A549 (cell line): ENCODE measurements around the gene RRAS2.

Experiments
- BHLHE40 ChIP-seq: IDR thresholded peaks from 2 replicates; pipeline ENCODE4 v1.6.1; 2012; ENCODE audit warnings: low read depth, low read length, inconsistent platforms
- CBX8 ChIP-seq: fragments of 200-600 bp; sonication (generic); IDR thresholded peaks from 2 replicates; pipeline ENCODE4 v1.6.1; 2016
- CHD2 ChIP-seq: fragments of 150-350 bp; IDR thresholded peaks from 2 replicates; pipeline ENCODE4 v1.6.1; 2014; ENCODE audit warnings: low read length; ENCODE audit not compliant: partially characterized antibody
- CHD4 ChIP-seq: fragments of 200-600 bp; sonication (generic); IDR thresholded peaks from 2 replicates; pipeline ENCODE4 v1.6.1; 2016; ENCODE audit warnings: antibody characterized with exemption, mild to moderate bottlenecking, borderline replicate concordance
- CTCF ChIP-seq: fragments of >200 bp; sonication (Bioruptor Twin); formaldehyde crosslinking; IDR thresholded peaks from 3 replicates; pipeline ENCODE4 v1.5.1; 2016
- EP300 ChIP-seq, 2 experiments: fragments of >200 bp; sonication (Bioruptor Twin); formaldehyde crosslinking; IDR thresholded peaks; 2 replicates in 1 of 2; 3 replicates in 1 of 2; pipeline ENCODE4 v1.6.1; 2016 to 2017
- HDAC2 ChIP-seq: fragments of 200-600 bp; sonication (generic); IDR thresholded peaks from 2 replicates; pipeline ENCODE4 v1.6.1; 2016
- MYC ChIP-seq: IDR thresholded peaks from 2 replicates; pipeline ENCODE4 v1.6.1; 2012; ENCODE audit warnings: mild to moderate bottlenecking, inconsistent platforms, low read length, improper control_type of control experiment, borderline replicate concordance
- POLR2A ChIP-seq: IDR thresholded peaks from 2 replicates; pipeline ENCODE4 v1.6.1; 2012; ENCODE audit warnings: mild to moderate bottlenecking, low read length
- SMC3 ChIP-seq: fragments of >200 bp; sonication (Bioruptor Twin); formaldehyde crosslinking; IDR thresholded peaks from 3 replicates; pipeline ENCODE4 v1.6.1; 2018; ENCODE audit warnings: inconsistent platforms
- TF ChIP-seq, protein P1 (sequence below): IDR thresholded peaks from 2 replicates; pipeline ENCODE4 v1.6.1; 2012

DNA sequence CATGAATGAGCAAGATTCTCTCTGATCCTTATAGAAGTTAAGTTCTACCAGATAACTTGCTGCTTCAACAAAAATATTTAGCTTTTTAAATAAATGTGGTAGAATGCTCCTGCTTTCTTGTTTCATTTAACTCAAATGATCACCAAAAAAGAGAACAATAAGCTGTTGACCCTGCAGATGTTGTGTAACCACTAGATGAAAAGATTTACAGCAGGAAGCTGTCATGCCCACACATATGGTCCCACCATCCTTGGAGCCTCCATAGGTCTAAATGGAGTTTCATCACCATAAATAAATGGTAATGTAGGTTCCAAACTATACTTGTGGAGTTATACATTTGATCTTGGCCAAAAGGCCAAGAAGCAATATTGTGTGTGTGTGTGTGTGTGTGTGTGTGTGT is 118.8 kb downstream of the RRAS2 start:
- TF ChIP-seq HDAC2 (no peak), BHLHE40 (no peak), SMC3 (no peak), EP300 (IDR thresholded peaks at IDR 0.05) (no peak), CTCF (no peak), CBX8 (no peak), CHD2 (no peak), POLR2A (no peak), CHD4 (no peak), MYC (no peak)
- TF ChIP-seq, protein P1, sequence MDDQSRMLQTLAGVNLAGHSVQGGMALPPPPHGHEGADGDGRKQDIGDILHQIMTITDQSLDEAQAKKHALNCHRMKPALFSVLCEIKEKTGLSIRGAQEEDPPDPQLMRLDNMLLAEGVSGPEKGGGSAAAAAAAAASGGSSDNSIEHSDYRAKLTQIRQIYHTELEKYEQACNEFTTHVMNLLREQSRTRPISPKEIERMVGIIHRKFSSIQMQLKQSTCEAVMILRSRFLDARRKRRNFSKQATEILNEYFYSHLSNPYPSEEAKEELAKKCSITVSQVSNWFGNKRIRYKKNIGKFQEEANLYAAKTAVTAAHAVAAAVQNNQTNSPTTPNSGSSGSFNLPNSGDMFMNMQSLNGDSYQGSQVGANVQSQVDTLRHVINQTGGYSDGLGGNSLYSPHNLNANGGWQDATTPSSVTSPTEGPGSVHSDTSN: no peak
